K562 (cell line): ENCODE measurements around the gene MBNL2. TPM values are rescaled to one million over a fixed set of nuclear protein-coding genes. Genes with fewer than 3 reads are reported as not detected.
A peak's percentile ranks its signal among the peaks of the same experiment; 100 is the strongest.

Experiments
- BCLAF1 ChIP-seq, 2 experiments: fragments of 450-650 bp in 1 of 2; IDR thresholded peaks; 2 replicates each; pipeline ENCODE4 v1.6.1; 2011 to 2017; ENCODE audit warnings: low read depth in 2 of 2, antibody characterized with exemption in 1 of 2, borderline replicate concordance in 1 of 2, low read length in 1 of 2, mild to moderate bottlenecking in 1 of 2, mixed read lengths in 1 of 2; ENCODE audit not compliant: control insufficient read depth in 1 of 2
- CBX3 ChIP-seq, 2 experiments: IDR thresholded peaks; 1 replicate in 1 of 2; 2 replicates in 1 of 2; pipeline ENCODE4 v1.6.1; 2012; ENCODE audit warnings: inconsistent platforms in 2 of 2, low read length in 2 of 2, borderline replicate concordance in 1 of 2, control low read depth in 1 of 2
- CREM ChIP-seq: IDR thresholded peaks from 2 replicates; pipeline ENCODE4 v1.6.1; 2014; ENCODE audit warnings: antibody characterized with exemption, low read depth
- E2F6 ChIP-seq, 2 experiments: IDR thresholded peaks; 2 replicates each; pipeline ENCODE4 v1.6.1; 2011; ENCODE audit warnings: borderline replicate concordance in 1 of 2, control low read depth in 1 of 2, low read depth in 1 of 2, low read length in 1 of 2, mild to moderate bottlenecking in 1 of 2, mixed read lengths in 1 of 2, moderate library complexity in 1 of 2; ENCODE audit not compliant: insufficient read depth in 1 of 2, insufficient read length in 1 of 2, poor library complexity in 1 of 2, severe bottlenecking in 1 of 2; ENCODE audit errors: extremely low read depth in 1 of 2
- ELK1 ChIP-seq: sonication (generic); formaldehyde crosslinking; IDR thresholded peaks from 2 replicates; pipeline ENCODE4 v1.8.1; 2022; ENCODE audit warnings: missing genetic modification reagents
- ETS1 ChIP-seq: conservative IDR thresholded peaks from 2 replicates; pipeline ENCODE4 v1.6.1; 2011; ENCODE audit warnings: low read depth, mild to moderate bottlenecking, low read length; ENCODE audit not compliant: control insufficient read depth
- ETV1 ChIP-seq: fragments of 450-650 bp; conservative IDR thresholded peaks from 2 replicates; pipeline ENCODE4 v1.6.1; 2016; ENCODE audit warnings: missing genetic modification characterization, control low read depth, low read depth, missing compliant biosample characterization
- KDM2B ChIP-seq: fragments of 250-450 bp; sonication (Bioruptor Pico); IDR thresholded peaks from 2 replicates; pipeline ENCODE4 v1.8.0; 2021; ENCODE audit warnings: mild to moderate bottlenecking, moderate library complexity
- NONO ChIP-seq, 2 experiments: fragments of 200-400 bp in 1 of 2; fragments of 450-650 bp in 1 of 2; formaldehyde crosslinking in 1 of 2; IDR thresholded peaks; 2 replicates each; pipeline ENCODE4 v1.6.1; 2017; ENCODE audit warnings: low read depth in 2 of 2, mild to moderate bottlenecking in 2 of 2, moderate library complexity in 2 of 2, low read length in 1 of 2
- PATZ1 ChIP-seq: fragments of 250-450 bp; sonication (Bioruptor Pico); IDR thresholded peaks from 2 replicates; pipeline ENCODE4 v1.5.0; 2020; ENCODE audit warnings: mild to moderate bottlenecking, borderline replicate concordance
- RFX1 ChIP-seq: fragments of 450-650 bp; IDR thresholded peaks from 2 replicates; pipeline ENCODE4 v1.6.1; 2016; ENCODE audit warnings: mild to moderate bottlenecking, moderate library complexity
- SMARCB1 ChIP-seq: IDR thresholded peaks from 2 replicates; pipeline ENCODE4 v1.6.1; 2011; ENCODE audit warnings: improper control_type of control experiment, low read depth; ENCODE audit not compliant: insufficient read length
- TBL1XR1 ChIP-seq, 2 experiments: IDR thresholded peaks; 2 replicates each; pipeline ENCODE4 v1.6.1; 2012; ENCODE audit warnings: improper control_type of control experiment in 2 of 2, low read length in 2 of 2, mild to moderate bottlenecking in 1 of 2
- ZNF121 ChIP-seq: sonication (generic); formaldehyde crosslinking; conservative IDR thresholded peaks from 2 replicates; pipeline ENCODE4 v1.8.0; 2022; ENCODE audit warnings: missing genetic modification reagents
- ZNF217 ChIP-seq: sonication (generic); formaldehyde crosslinking; IDR thresholded peaks from 2 replicates; pipeline ENCODE4 v1.8.0; 2022; ENCODE audit warnings: mild to moderate bottlenecking, missing genetic modification reagents
- ZNF282 ChIP-seq: sonication (generic); formaldehyde crosslinking; IDR thresholded peaks from 2 replicates; pipeline ENCODE4 v1.8.1; 2023; ENCODE audit warnings: missing genetic modification reagents
- polyA plus RNA-seq, 8 experiments: library from polyadenylated mRNA; depleted of rRNA in 4 of 8; stranded (reverse) in 5 of 8; unstranded in 3 of 8; fragments of >200 nt; fragmentation: Nextera tagmentation in 2 of 8; fragmentation: Illumina TruSeq in 1 of 8; extraction: Ambion mirVana in 2 of 8; extraction: Trizol in 1 of 8; gene quantifications; 2 replicates each; pipeline versions ENCODE4 v1.2.1 to v1.2.3, GENCODE V29; 2011 to 2014; ENCODE audit warnings: inconsistent platforms in 1 of 8, missing spikeins in 1 of 8
- total RNA-seq, 7 experiments: library from RNA; depleted of rRNA in 6 of 7; stranded (reverse); fragments of >200 nt in 6 of 7; fragmentation: Illumina TruSeq in 2 of 7; extraction: Trizol in 2 of 7; gene quantifications; 2 replicates each; pipeline versions ENCODE4 v1.2.1 to v1.2.3, GENCODE V29; 2011 to 2021; ENCODE audit warnings: low replicate concordance in 1 of 7

MBNL2 gene
- total and polyA plus RNA-seq, 9 of the 15 experiments (the other 6 are each of a cell fraction or from before 2014, with no cell fraction given) = 7.0 to 24.8 (median 13.8) TPM

- no peak for TF ChIP-seq ZNF217
- TF ChIP-seq CBX3 (IDR thresholded peaks at IDR 0.05; ENCODE audit: borderline replicate concordance in 1 of 2, low read length in 2 of 2) = no peak
- no peak for TF ChIP-seq SMARCB1
- TF ChIP-seq ETS1 = no peak
- TF ChIP-seq ZNF121 (CRISPR knock-in tag) = no peak
- TF ChIP-seq KDM2B (CRISPR knock-in tag) = no peak
- TF ChIP-seq CREM = peak; percentile 91
- peak; percentile 97 for TF ChIP-seq RFX1
- no peak for TF ChIP-seq BCLAF1 (IDR thresholded peaks at IDR 0.05; ENCODE audit: borderline replicate concordance in 1 of 2, control insufficient read depth in 1 of 2, low read depth in 2 of 2, low read length in 1 of 2)
- TF ChIP-seq E2F6 (IDR thresholded peaks at IDR 0.05; ENCODE audit: borderline replicate concordance in 1 of 2, extremely low read depth in 1 of 2, insufficient read depth in 1 of 2, insufficient read length in 1 of 2, low read depth in 1 of 2, low read length in 1 of 2, poor library complexity in 1 of 2, severe bottlenecking in 1 of 2) = no peak
- TF ChIP-seq ETV1 (tag) = peak; percentile 57
- peak in 1 of 2 experiments; percentile 8; a peak in 1 of 4 replicates for TF ChIP-seq TBL1XR1 (IDR thresholded peaks at IDR 0.05; ENCODE audit: low read length in 2 of 2)
- no peak for TF ChIP-seq PATZ1 (CRISPR knock-in tag)
- no peak for TF ChIP-seq ELK1
- TF ChIP-seq NONO (IDR thresholded peaks at IDR 0.05; ENCODE audit: low read depth in 2 of 2, low read length in 1 of 2) = no peak
- no peak for TF ChIP-seq ZNF282 (CRISPR knock-in tag)
Measured at GRCh38 chr13:97257800-97258799, 36.0 kb downstream of the MBNL2 start (continued).
